Panc1 (cell line): Measurements from ENCODE around the gene KCNK5.

Experiments used
- POLR2AphosphoS5 ChIP-seq: IDR thresholded peaks from 2 replicates; pipeline ENCODE4 v1.6.1; 2012; ENCODE audit warnings: mild to moderate bottlenecking, low read depth, low read length, moderate library complexity
- TF ChIP-seq, protein P1 (sequence below): fragments of 450-650 bp; IDR thresholded peaks from 2 replicates; pipeline ENCODE4 v1.5.1; 2017; ENCODE audit warnings: mild to moderate bottlenecking

DNA sequence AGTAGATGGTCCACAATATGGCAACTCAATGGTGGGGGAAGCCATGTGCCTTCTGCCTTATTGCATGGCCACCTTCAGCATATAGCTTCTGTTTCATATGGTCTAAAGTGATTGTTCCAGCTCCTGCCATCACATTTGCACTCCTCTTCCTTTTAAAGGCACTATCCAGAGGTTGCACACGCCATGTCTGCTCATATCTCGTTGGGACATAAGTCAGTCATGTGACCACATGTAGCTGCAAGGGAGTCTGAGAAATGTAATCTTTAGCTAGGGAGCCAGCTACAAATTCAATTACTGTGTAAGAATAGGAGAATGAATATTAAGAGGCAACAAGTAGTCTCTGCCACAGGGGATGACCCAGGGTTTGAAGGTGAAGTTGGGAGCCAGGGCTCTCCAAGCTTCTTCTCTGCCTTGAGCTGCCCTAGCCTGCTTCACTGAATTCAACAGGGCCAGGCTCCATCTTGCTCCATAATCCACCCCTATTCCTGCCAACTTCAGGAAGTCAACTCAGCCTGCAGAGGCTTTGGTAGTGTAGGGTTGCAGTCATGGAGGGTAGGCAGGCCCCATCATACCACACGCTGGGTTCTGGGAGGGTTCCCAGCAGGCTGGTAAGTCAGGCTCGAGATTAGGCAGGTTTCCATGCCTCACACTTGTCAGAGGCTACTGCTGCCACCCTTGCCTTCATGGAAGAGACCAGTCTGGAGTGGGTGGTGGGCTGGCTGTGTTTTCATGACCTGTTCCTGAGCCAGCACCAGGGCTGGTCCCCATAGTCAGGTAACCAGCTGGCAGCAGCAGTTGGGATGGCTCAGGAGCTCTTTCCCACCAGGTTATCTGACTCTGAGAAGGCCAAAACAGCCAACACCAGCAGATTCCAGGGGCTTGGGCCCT, 57.5 kb downstream of the KCNK5 start:
- TF ChIP-seq, protein P1, sequence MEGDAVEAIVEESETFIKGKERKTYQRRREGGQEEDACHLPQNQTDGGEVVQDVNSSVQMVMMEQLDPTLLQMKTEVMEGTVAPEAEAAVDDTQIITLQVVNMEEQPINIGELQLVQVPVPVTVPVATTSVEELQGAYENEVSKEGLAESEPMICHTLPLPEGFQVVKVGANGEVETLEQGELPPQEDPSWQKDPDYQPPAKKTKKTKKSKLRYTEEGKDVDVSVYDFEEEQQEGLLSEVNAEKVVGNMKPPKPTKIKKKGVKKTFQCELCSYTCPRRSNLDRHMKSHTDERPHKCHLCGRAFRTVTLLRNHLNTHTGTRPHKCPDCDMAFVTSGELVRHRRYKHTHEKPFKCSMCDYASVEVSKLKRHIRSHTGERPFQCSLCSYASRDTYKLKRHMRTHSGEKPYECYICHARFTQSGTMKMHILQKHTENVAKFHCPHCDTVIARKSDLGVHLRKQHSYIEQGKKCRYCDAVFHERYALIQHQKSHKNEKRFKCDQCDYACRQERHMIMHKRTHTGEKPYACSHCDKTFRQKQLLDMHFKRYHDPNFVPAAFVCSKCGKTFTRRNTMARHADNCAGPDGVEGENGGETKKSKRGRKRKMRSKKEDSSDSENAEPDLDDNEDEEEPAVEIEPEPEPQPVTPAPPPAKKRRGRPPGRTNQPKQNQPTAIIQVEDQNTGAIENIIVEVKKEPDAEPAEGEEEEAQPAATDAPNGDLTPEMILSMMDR, result no peak
- TF ChIP-seq POLR2AphosphoS5, result no peak
